Neural progenitor cell (in vitro differentiated cells): ENCODE results near the gene MAGI1. TPM values are rescaled to one million over a fixed set of nuclear protein-coding genes. Genes with fewer than 3 reads are reported as not detected.
A peak's percentile ranks its signal among the peaks of the same experiment; 100 is the strongest.

Experiments
- DNase-seq: peaks from one replicate; pipeline ENCODE4 v3.0.0-alpha.2; 2016; ENCODE audit warnings: low spot score
- H2AFZ ChIP-seq: fragments of 200-600 bp; sonication (generic); replicated peaks from 2 replicates; pipeline ENCODE4 v1.6.1; 2016; ENCODE audit warnings: antibody characterized with exemption
- H3F3A ChIP-seq: fragments of 200-600 bp; sonication (generic); 2 replicates; pipeline ENCODE4 v1.6.1; 2016; ENCODE audit warnings: antibody characterized with exemption, low read depth
- H3K27ac ChIP-seq: fragments of 200-600 bp; sonication (generic); 2 replicates; pipeline ENCODE4 v1.5.1; 2016; ENCODE audit warnings: mild to moderate bottlenecking
- H3K27me3 ChIP-seq: fragments of 200-600 bp; sonication (generic); 2 replicates; pipeline ENCODE4 v1.6.1; 2016; ENCODE audit warnings: mild to moderate bottlenecking, moderate library complexity
- H3K36me3 ChIP-seq: fragments of 200-600 bp; sonication (generic); 2 replicates; pipeline ENCODE4 v1.5.1; 2016
- H3K4me1 ChIP-seq: fragments of 200-600 bp; sonication (generic); 2 replicates; pipeline ENCODE4 v1.6.1; 2016; ENCODE audit warnings: mixed run types
- H3K4me2 ChIP-seq: fragments of 200-600 bp; sonication (generic); 2 replicates; pipeline ENCODE4 v1.6.1; 2016
- H3K4me3 ChIP-seq: fragments of 200-600 bp; sonication (generic); 2 replicates; pipeline ENCODE4 v1.5.1; 2016
- H3K79me2 ChIP-seq: fragments of 200-600 bp; sonication (generic); 2 replicates; pipeline ENCODE4 v1.6.1; 2016; ENCODE audit warnings: low read depth
- H3K9ac ChIP-seq: fragments of 200-600 bp; sonication (generic); 2 replicates; pipeline ENCODE4 v1.6.1; 2016
- H3K9me3 ChIP-seq: fragments of 200-600 bp; sonication (generic); 2 replicates; pipeline ENCODE4 v1.5.1; 2016; ENCODE audit warnings: low read depth
- H4K20me1 ChIP-seq: fragments of 200-600 bp; sonication (generic); 2 replicates; pipeline ENCODE4 v1.6.1; 2016; ENCODE audit warnings: low read depth
- H3K27ac Mint-ChIP-seq: 3 replicates; pipeline ENCODE4 v1.8.0; 2021; ENCODE audit warnings: mixed read lengths
- H3K27me3 Mint-ChIP-seq: 2 replicates; pipeline ENCODE4 v1.8.0; 2022; ENCODE audit warnings: low read depth, mild to moderate bottlenecking, inconsistent platforms, moderate library complexity, mixed read lengths; ENCODE audit not compliant: insufficient read depth
- H3K36me3 Mint-ChIP-seq: 3 replicates; pipeline ENCODE4 v1.8.0; 2021; ENCODE audit warnings: mixed read lengths
- H3K4me1 Mint-ChIP-seq: 3 replicates; pipeline ENCODE4 v1.8.0; 2021; ENCODE audit warnings: mixed read lengths
- H3K4me3 Mint-ChIP-seq: 3 replicates; pipeline ENCODE4 v1.8.0; 2021; ENCODE audit warnings: mild to moderate bottlenecking, moderate library complexity, mixed read lengths
- H3K9me3 Mint-ChIP-seq: 3 replicates; pipeline ENCODE4 v1.8.0; 2020; ENCODE audit warnings: mixed read lengths
- CTCF ChIP-seq: fragments of 200-600 bp; sonication (generic); IDR thresholded peaks from 2 replicates; pipeline ENCODE4 v1.5.1; 2017; ENCODE audit warnings: antibody characterized with exemption, mild to moderate bottlenecking
- EZH2 ChIP-seq: fragments of 200-600 bp; sonication (generic); IDR thresholded peaks from 2 replicates; pipeline ENCODE4 v1.6.1; 2017; ENCODE audit warnings: antibody characterized with exemption, mild to moderate bottlenecking, moderate library complexity
- EZH2phosphoT487 ChIP-seq: fragments of 200-600 bp; sonication (generic); IDR thresholded peaks from 2 replicates; pipeline ENCODE4 v1.6.1; 2017; ENCODE audit warnings: antibody characterized with exemption
- total RNA-seq: library from RNA; depleted of rRNA; stranded (reverse); fragments of >200 nt; gene quantifications from 2 replicates; pipeline ENCODE4 v1.2.3, GENCODE V29; 2015; ENCODE audit warnings: low replicate concordance

Gene MAGI1
- total RNA-seq, 1 donor from 2014 or later, result 40.6 TPM

DNA sequence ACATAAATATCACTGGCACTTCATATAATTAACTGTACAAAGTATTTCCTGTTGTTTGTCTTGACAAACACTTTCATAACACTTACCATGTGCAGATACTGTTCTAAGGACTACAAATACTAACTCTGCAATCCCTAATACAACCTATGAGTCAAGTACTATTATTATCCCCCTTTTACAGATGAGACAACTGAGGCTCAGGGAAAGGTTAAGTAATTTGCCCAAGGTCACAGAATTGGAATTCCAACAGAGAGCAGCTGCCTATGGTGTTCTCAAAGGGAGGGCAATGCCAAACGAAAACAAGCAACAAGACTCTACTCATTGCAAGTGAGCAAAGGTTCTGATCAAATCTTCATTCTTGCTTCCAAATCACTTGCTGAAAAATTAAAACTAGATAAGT is 85.9 kb downstream of the MAGI1 start:
- H3K27ac Mint-ChIP-seq, result peak overlapping the region; percentile 42
- H3K4me1 Mint-ChIP-seq, result peaks cover 34% of the 10 kb centered on the region
- DNase-seq, result no peak
- Histone ChIP-seq H3K4me2 (no peak overlapping the region), H3K79me2 (peaks cover 43% of the 10 kb centered on the region), H3K4me3 (no peak overlapping the region), H3K9ac (no peak overlapping the region), H3K27me3 (no peaks in the 10 kb centered on the region), H3K27ac (no peak overlapping the region), H4K20me1 (peaks cover 14% of the 10 kb centered on the region), H3K36me3 (no peaks in the 10 kb centered on the region), H3F3A (peaks cover 24% of the 10 kb centered on the region), H3K9me3 (no peaks in the 10 kb centered on the region), H3K4me1 (peaks cover 31% of the 10 kb centered on the region), H2AFZ (no peak overlapping the region)
- no peak for TF ChIP-seq EZH2phosphoT487
- TF ChIP-seq CTCF, result no peak
- no peak for TF ChIP-seq EZH2
- H3K36me3 Mint-ChIP-seq, result no peaks in the 10 kb centered on the region
- H3K27me3 Mint-ChIP-seq, result peaks cover 8% of the 10 kb centered on the region
- no peak overlapping the region for H3K4me3 Mint-ChIP-seq
- no peaks in the 10 kb centered on the region for H3K9me3 Mint-ChIP-seq

DNA sequence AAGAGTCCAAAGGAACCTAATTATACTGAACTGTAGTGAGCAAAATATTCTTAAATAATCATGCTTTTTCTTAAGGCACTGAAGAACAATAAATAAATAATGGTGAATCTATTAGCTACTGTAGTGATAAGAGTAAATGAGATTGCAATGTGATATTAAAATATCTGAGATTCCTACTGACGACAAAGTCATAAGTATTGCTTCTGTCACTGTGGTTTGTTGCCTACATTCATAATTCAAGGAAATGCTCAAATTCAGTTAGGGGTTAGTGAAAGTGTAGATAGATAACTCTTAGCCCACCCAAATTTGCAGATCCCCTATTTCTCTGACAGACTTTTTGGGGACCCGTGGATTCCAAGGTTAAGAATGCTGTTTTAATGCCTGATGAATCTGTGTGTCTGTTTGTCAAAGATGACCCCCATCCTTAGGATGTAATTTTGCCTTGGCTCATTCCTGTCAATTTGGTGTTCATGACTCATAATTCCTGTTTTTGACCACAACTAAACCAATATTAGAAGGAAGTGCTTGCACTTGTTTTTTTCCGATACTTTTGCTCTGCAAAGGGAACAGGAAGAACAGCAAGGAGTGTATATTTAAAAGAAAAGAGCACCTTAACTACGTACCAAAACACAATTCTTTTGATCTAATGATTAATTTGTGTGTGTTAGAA is 86.7 kb downstream of the MAGI1 start:
- Histone ChIP-seq H3K79me2 (peaks cover 52% of the 10 kb centered on the region), H3K9ac (no peak overlapping the region), H3K9me3 (no peaks in the 10 kb centered on the region), H3K4me1 (peaks cover 40% of the 10 kb centered on the region), H3K4me2 (no peak overlapping the region), H3F3A (peaks cover 24% of the 10 kb centered on the region), H2AFZ (no peak overlapping the region), H3K36me3 (no peaks in the 10 kb centered on the region), H3K27ac (no peak overlapping the region), H3K4me3 (no peak overlapping the region), H4K20me1 (peaks cover 17% of the 10 kb centered on the region), H3K27me3 (no peaks in the 10 kb centered on the region)
- DNase-seq, result no peak
- H3K27me3 Mint-ChIP-seq, result peaks cover 8% of the 10 kb centered on the region
- H3K4me3 Mint-ChIP-seq, result no peak overlapping the region
- no peak for TF ChIP-seq CTCF
- no peak for TF ChIP-seq EZH2
- TF ChIP-seq EZH2phosphoT487, result no peak
- H3K4me1 Mint-ChIP-seq, result peaks cover 35% of the 10 kb centered on the region
- no peak overlapping the region for H3K27ac Mint-ChIP-seq
- H3K36me3 Mint-ChIP-seq, result no peaks in the 10 kb centered on the region
- H3K9me3 Mint-ChIP-seq, result no peaks in the 10 kb centered on the region

DNA sequence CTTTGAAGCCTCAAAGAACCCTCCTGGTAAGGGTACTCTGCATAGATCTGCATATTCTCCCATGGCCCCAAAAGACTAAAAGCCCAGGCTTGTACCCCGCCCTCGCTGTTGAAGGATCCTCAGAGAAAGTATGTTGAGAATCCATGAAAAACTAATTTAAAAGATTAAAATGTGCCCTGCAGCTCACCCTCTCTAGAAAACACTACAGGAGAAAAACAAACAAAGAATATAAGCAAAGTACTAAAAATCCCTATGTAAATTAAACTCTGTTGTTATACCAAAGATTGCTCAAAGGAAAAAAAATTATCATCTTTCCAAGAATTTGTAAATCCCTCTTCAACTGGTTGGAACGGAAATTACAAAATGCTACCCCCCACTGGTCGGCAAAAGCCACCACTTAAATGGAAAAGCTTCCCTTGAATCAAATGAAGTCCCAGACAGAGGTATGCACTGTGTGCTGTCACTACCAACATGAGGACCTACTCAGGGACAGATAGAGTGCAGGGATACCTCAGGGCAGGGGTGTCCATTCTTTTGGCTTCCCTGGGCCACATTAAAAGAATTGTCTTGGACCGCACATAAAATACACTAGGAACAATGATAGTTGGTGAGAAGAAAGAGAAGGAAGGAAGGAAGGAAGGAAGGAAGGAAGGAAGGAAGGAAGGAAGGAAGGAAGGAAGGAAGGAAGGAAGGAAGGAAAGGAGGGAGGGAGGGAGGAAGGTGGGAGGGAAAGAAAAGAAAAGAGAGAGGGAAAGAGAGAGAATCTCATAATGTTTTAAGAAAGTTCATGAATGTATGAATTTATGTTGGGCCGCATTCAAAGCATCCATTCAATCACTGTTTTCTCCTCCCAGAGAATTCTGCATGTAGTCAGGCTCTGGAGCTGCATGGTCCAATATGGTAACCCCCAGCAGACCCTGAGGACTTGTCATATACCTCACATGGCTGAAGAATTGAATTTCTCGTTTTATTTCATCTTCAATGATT is 88.1 kb downstream of the MAGI1 start:
- no peaks in the 10 kb centered on the region for H3K9me3 Mint-ChIP-seq
- Histone ChIP-seq H3K4me2 (peak overlapping the region; percentile 54), H3K27ac (no peak overlapping the region), H3K4me3 (no peak overlapping the region), H3K9me3 (no peaks in the 10 kb centered on the region), H4K20me1 (peaks cover 25% of the 10 kb centered on the region), H3K27me3 (no peaks in the 10 kb centered on the region), H3K9ac (no peak overlapping the region), H3K79me2 (peaks cover 65% of the 10 kb centered on the region), H3K4me1 (peaks cover 46% of the 10 kb centered on the region), H2AFZ (no peak overlapping the region), H3F3A (peaks cover 24% of the 10 kb centered on the region), H3K36me3 (no peaks in the 10 kb centered on the region)
- H3K36me3 Mint-ChIP-seq, result no peaks in the 10 kb centered on the region
- no peak overlapping the region for H3K27ac Mint-ChIP-seq
- H3K4me3 Mint-ChIP-seq, result no peak overlapping the region
- peaks cover 8% of the 10 kb centered on the region for H3K27me3 Mint-ChIP-seq
- DNase-seq, result peak; percentile 41
- peaks cover 39% of the 10 kb centered on the region for H3K4me1 Mint-ChIP-seq
- TF ChIP-seq EZH2phosphoT487 (no peak), CTCF (no peak), EZH2 (no peak)
